GM12878 (cell line): Measurements from ENCODE around the gene BLCAP. TPM values are rescaled to one million over a fixed set of nuclear protein-coding genes. Genes with fewer than 3 reads are reported as not detected.
"Not testable (repeated sequence)": the region's sequence is repeated elsewhere in the genome, so short reads cannot be mapped to it uniquely, and the experiment has no call there.

Source experiments
- ATAC-seq: fragments of 200-7000 bp; cut with Tn5 transposase; 3 replicates; pipeline ENCODE4 v1.9.1; 2020; ENCODE audit warnings: mild to moderate bottlenecking, moderate library complexity
- BruUV-seq: library from RNA; stranded (reverse); fragments of 400-500 nt; replicated peaks from 2 replicates; lab custom pipeline; 2021; lab: Mats Ljungman, UMichigan
- CTCF ChIA-PET: fragments of 300-600 bp; sonication (Branson Sonifier 250); formaldehyde crosslinking; extraction: SDS; loops from one replicate; lab custom pipeline; 2021; ENCODE audit warnings: inconsistent platforms; lab: Yijun Ruan, JAX
- POLR2A ChIA-PET: fragments of 350-600 bp; formaldehyde crosslinking; extraction: SDS; loops from one replicate; lab custom pipeline; 2021; ENCODE audit warnings: inconsistent platforms; lab: Charles Lee
- RAD21 ChIA-PET: fragments of 300-600 bp; sonication (Branson Sonifier 250); formaldehyde crosslinking; loops from one replicate; lab custom pipeline; 2023; ENCODE audit warnings: antibody characterized with exemption; ENCODE audit not compliant: unreplicated experiment; lab: Charles Lee
- SMC1A ChIA-PET: fragments of 300-600 bp; sonication (Branson Sonifier 250); formaldehyde crosslinking; loops from one replicate; lab custom pipeline; 2023; ENCODE audit not compliant: unreplicated experiment, uncharacterized antibody; lab: Charles Lee
- DNase-seq: peaks from one replicate; pipeline ENCODE4 v3.0.0-alpha.2; 2011; ENCODE audit warnings: low read depth, low spot score
- FAIRE-seq: peaks from 3 replicates; lab custom pipeline; 2011; peaks lifted over from hg19 to GRCh38; lab: Jason Lieb, UNC
- H2AFZ ChIP-seq: 2 replicates; pipeline ENCODE4 v1.6.0; 2011; ENCODE audit warnings: low read depth, low read length, control low read depth; ENCODE audit not compliant: control insufficient read depth
- H3K27ac ChIP-seq: 2 replicates; pipeline ENCODE4 v1.5.1; 2011; ENCODE audit warnings: control low read depth; ENCODE audit not compliant: control insufficient read depth, insufficient read depth
- H3K27me3 ChIP-seq, 2 experiments: replicated peaks in 1 of 2; 2 replicates each; pipeline versions ENCODE4 v1.6.0 to v1.6.1; 2011; ENCODE audit warnings: low read length in 1 of 2; ENCODE audit not compliant: control insufficient read depth in 2 of 2, insufficient read depth in 2 of 2
- H3K36me3 ChIP-seq, 2 experiments: 2 replicates each; pipeline ENCODE4 v1.5.1; 2011; ENCODE audit warnings: low read length in 1 of 2; ENCODE audit not compliant: control insufficient read depth in 2 of 2, insufficient read depth in 2 of 2
- H3K4me1 ChIP-seq: 2 replicates; pipeline ENCODE4 v1.6.1; 2011; ENCODE audit warnings: mild to moderate bottlenecking, low read length, moderate library complexity, mixed read lengths; ENCODE audit not compliant: control insufficient read depth, insufficient read depth
- H3K4me2 ChIP-seq: 2 replicates; pipeline ENCODE4 v1.6.0; 2011; ENCODE audit warnings: control low read depth; ENCODE audit not compliant: control insufficient read depth, insufficient read depth
- H3K4me3 ChIP-seq: fragments of 200-600 bp; sonication (generic); 2 replicates; pipeline ENCODE4 v1.5.1; 2016
- H3K79me2 ChIP-seq: 2 replicates; pipeline ENCODE4 v1.6.0; 2011; ENCODE audit warnings: low read length; ENCODE audit not compliant: control insufficient read depth, insufficient read depth
- H3K9ac ChIP-seq: 2 replicates; pipeline ENCODE4 v1.8.0; 2011; ENCODE audit warnings: low read length, control low read depth, mixed read lengths; ENCODE audit not compliant: control insufficient read depth, insufficient read depth
- H3K9me3 ChIP-seq: replicated peaks from 3 replicates; pipeline ENCODE4 v1.5.1; 2011; ENCODE audit warnings: mild to moderate bottlenecking, low read length; ENCODE audit not compliant: control insufficient read depth, insufficient read depth
- H4K20me1 ChIP-seq: 2 replicates; pipeline ENCODE4 v1.6.0; 2011; ENCODE audit not compliant: control insufficient read depth, insufficient read depth
- CHD1 ChIP-seq: IDR thresholded peaks from 2 replicates; pipeline ENCODE4 v1.6.1; 2012; ENCODE audit warnings: low read depth, low read length, improper control_type of control experiment
- IRF5 ChIP-seq: fragments of 450-650 bp; IDR thresholded peaks from 2 replicates; pipeline ENCODE4 v1.6.1; 2017; ENCODE audit warnings: borderline replicate concordance
- MTA3 ChIP-seq: IDR thresholded peaks from 2 replicates; pipeline ENCODE4 v1.6.1; 2012; ENCODE audit warnings: low read length, inconsistent platforms, borderline replicate concordance
- TCF3 ChIP-seq: IDR thresholded peaks from 2 replicates; pipeline ENCODE4 v1.6.1; 2012; ENCODE audit warnings: low read depth, mild to moderate bottlenecking, low read length, borderline replicate concordance; ENCODE audit not compliant: insufficient read depth
- WGBS: methylation state at CpG from one replicate; pipeline ENCODE4 v1.1.6; 2016; ENCODE audit warnings: low lambda C conversion rate; ENCODE audit not compliant: insufficient replicate concordance, insufficient coverage; ENCODE audit errors: missing lambda C conversion rate; 5-methylcytosine and 5-hydroxymethylcytosine counted together
- in situ Hi-C: fragments of 300-500 bp; cut with MboI; formaldehyde crosslinking; loops from 9 replicates; pipeline ENCODE4 v1.14.3; 2018; ENCODE audit warnings: mixed read lengths
- intact Hi-C: fragments of 100-400 bp; cut with micrococcal nuclease; formaldehyde crosslinking; loops from one replicate; pipeline ENCODE4 v1.14.2; 2022; ENCODE audit not compliant: unreplicated experiment
- polyA plus RNA-seq, 11 experiments: library from polyadenylated mRNA; depleted of rRNA in 4 of 11; unstranded in 6 of 11; stranded (reverse) in 5 of 11; fragments of >200 nt; fragmentation: Nextera tagmentation in 4 of 11; fragmentation: Illumina TruSeq in 1 of 11; extraction: Ambion mirVana in 4 of 11; extraction: Trizol in 1 of 11; gene quantifications; 1 replicate in 1 of 11; 2 replicates in 10 of 11; pipeline versions ENCODE4 v1.2.1 to v1.2.3, GENCODE V29; 2011 to 2016; ENCODE audit warnings: inconsistent platforms in 2 of 11, missing spikeins in 2 of 11, low read depth in 1 of 11
- total RNA-seq, 4 experiments: library from RNA; depleted of rRNA in 3 of 4; stranded (reverse); fragments of >200 nt in 3 of 4; fragmentation: Illumina TruSeq in 1 of 4; extraction: Trizol in 1 of 4; gene quantifications; 2 replicates each; pipeline versions ENCODE4 v1.2.1 to v1.2.3, GENCODE V29; 2013 to 2021

BLCAP gene
- total and polyA plus RNA-seq, 10 of the 15 experiments (the other 5 are each of a cell fraction or from before 2014, with no cell fraction given), result 24.6 to 62.3 (median 47.3) TPM

GRCh38 chr20:37556538-37556937 lies 28.9 kb upstream of the BLCAP start (continued):
- TF ChIP-seq CHD1 (no peak), MTA3 (no peak), IRF5 (no peak), TCF3 (no peak)

GRCh38 chr20:37554721-37555298 lies 27.1 kb upstream of the BLCAP start:
- H3K79me2 ChIP-seq, BruUV-seq, in situ Hi-C loops: not testable (repeated sequence)

More at GRCh38 chr20:37554721-37555298, 27.1 kb upstream of the BLCAP start:
- POLR2A ChIA-PET, H3K27me3 ChIP-seq, H3K9me3 ChIP-seq, RAD21 ChIA-PET, intact Hi-C loops, H3K4me2 ChIP-seq, H3K36me3 ChIP-seq, ATAC-seq, H3K4me1 ChIP-seq, H3K9ac ChIP-seq, H3K27ac ChIP-seq, H4K20me1 ChIP-seq, H2AFZ ChIP-seq, H3K4me3 ChIP-seq, DNase-seq, FAIRE-seq: not testable (repeated sequence)
- ChIA-PET CTCF (interaction anchor here (0.5 kb wide), 1 partner anchor 727 kb away, joined by 4 read pairs; no protein-coding TSS in a partner anchor), SMC1A (interaction anchor here (0.6 to 1.6 kb wide), 2 partner anchors 16 to 606 kb away, joined by 3 to 6 read pairs; no protein-coding TSS in a partner anchor)
- WGBS, result 59% methylated on average over 13 of the region's 13 CpGs
